KG1 (cell line): ENCODE measurements around the gene UBE2E2.

ENCODE experiments used
- DNase-seq: peaks from one replicate; lab custom pipeline; 2025; lab: John Stamatoyannopoulos, UW

The UBE2E2 gene

GRCh38 chr3:23537101-23537551, 334.0 kb downstream of the UBE2E2 start:
- no peak for DNase-seq

GRCh38 chr3:23539185-23539584, 336.1 kb downstream of the UBE2E2 start:
- no peak for DNase-seq

- no peak for DNase-seq
These were observed 337.5 kb downstream of the UBE2E2 start for GRCh38 chr3:23540600-23540999.

GRCh38 chr3:23542079-23542478, 339.0 kb downstream of the UBE2E2 start:
- no peak for DNase-seq

- DNase-seq, result no peak
These were observed 343.1 kb downstream of the UBE2E2 start for GRCh38 chr3:23546181-23546580.

GRCh38 chr3:23547905-23548650, 345.0 kb downstream of the UBE2E2 start:
- no peak for DNase-seq

GRCh38 chr3:23548706-23549105, 345.6 kb downstream of the UBE2E2 start:
- no peak for DNase-seq

- DNase-seq, result no peak
These were observed 346.2 kb downstream of the UBE2E2 start for GRCh38 chr3:23549148-23549910.

- no peak for DNase-seq
These were observed 347.3 kb downstream of the UBE2E2 start for GRCh38 chr3:23550402-23550801.

GRCh38 chr3:23552506-23552905, 349.4 kb downstream of the UBE2E2 start:
- DNase-seq, result no peak

- DNase-seq, result no peak
These were observed 350.2 kb downstream of the UBE2E2 start for GRCh38 chr3:23553353-23553752.

GRCh38 chr3:23565041-23565775, 362.1 kb downstream of the UBE2E2 start:
- DNase-seq, result no peak

GRCh38 chr3:23566499-23566898, 363.4 kb downstream of the UBE2E2 start:
- DNase-seq, result no peak

- no peak for DNase-seq
These were observed 364.8 kb downstream of the UBE2E2 start for GRCh38 chr3:23567917-23568316.

- DNase-seq, result no peak
These were observed 370.7 kb downstream of the UBE2E2 start for GRCh38 chr3:23573827-23574226.

GRCh38 chr3:23574822-23575315, 371.7 kb downstream of the UBE2E2 start:
- DNase-seq, result no peak

- no peak for DNase-seq
These were observed 372.6 kb downstream of the UBE2E2 start for GRCh38 chr3:23575697-23576096.

- no peak for DNase-seq
These were observed 373.3 kb downstream of the UBE2E2 start for GRCh38 chr3:23576379-23576959.

GRCh38 chr3:23580096-23580713, 377.1 kb downstream of the UBE2E2 start:
- DNase-seq, result no peak

GRCh38 chr3:23583980-23584740, 381.0 kb downstream of the UBE2E2 start:
- DNase-seq, result no peak

GRCh38 chr3:23587513-23587912, 384.4 kb downstream of the UBE2E2 start:
- no peak for DNase-seq
